HG03432 (cell line): ENCODE data around the gene TMEM259.

Experiments used
- ATAC-seq: cut with Tn5 transposase; IDR thresholded peaks from one replicate; pipeline ENCODE4 v1.9.1; 2021; ENCODE audit warnings: mild to moderate bottlenecking, moderate library complexity; ENCODE audit not compliant: unreplicated experiment

Gene TMEM259

GRCh38 chr19:1004803-1005664, 15.9 kb downstream of the TMEM259 start:
- ATAC-seq: no peak

GRCh38 chr19:1004204-1004802, 16.6 kb downstream of the TMEM259 start:
- no peak for ATAC-seq

- ATAC-seq: no peak
Observed at GRCh38 chr19:1003283-1003682, 17.6 kb downstream of the TMEM259 start.

- no peak for ATAC-seq
Observed at GRCh38 chr19:1002600-1002999, 18.3 kb downstream of the TMEM259 start.

GRCh38 chr19:1001538-1002166, 19.3 kb downstream of the TMEM259 start:
- ATAC-seq: no peak

GRCh38 chr19:1000591-1001537, 20.1 kb downstream of the TMEM259 start:
- ATAC-seq: no peak

GRCh38 chr19:1000095-1000494, 20.8 kb downstream of the TMEM259 start, which contains the start of gene GRIN3B:
TSS of gene GRIN3B (plus strand) at chr19:1000419. CDS start at chr19:1000438, 19 bp downstream.
- no peak for ATAC-seq

GRCh38 chr19:999379-999719, 21.6 kb downstream of the TMEM259 start:
- ATAC-seq: no peak

GRCh38 chr19:998064-998463, 22.9 kb downstream of the TMEM259 start:
- ATAC-seq: no peak

GRCh38 chr19:996051-996838, 24.7 kb downstream of the TMEM259 start:
- no peak for ATAC-seq

- ATAC-seq: no peak
Observed at GRCh38 chr19:995051-995827, 25.7 kb downstream of the TMEM259 start.

GRCh38 chr19:994516-994915, 26.4 kb downstream of the TMEM259 start:
- ATAC-seq: no peak

- ATAC-seq: no peak
Observed at GRCh38 chr19:993831-994393, 27.0 kb downstream of the TMEM259 start.

- no peak for ATAC-seq
Observed at GRCh38 chr19:993361-993830, 27.5 kb downstream of the TMEM259 start.

GRCh38 chr19:992670-993055, 28.3 kb downstream of the TMEM259 start:
- no peak for ATAC-seq

- no peak for ATAC-seq
Observed at GRCh38 chr19:991932-992669, 28.8 kb downstream of the TMEM259 start.

GRCh38 chr19:991174-991931, 29.6 kb downstream of the TMEM259 start:
- ATAC-seq: no peak
